Activated T-cell treated with anti-CD3 and anti-CD28 coated beads, Interleukin-2, amount 50 U/mL, for 24 hours (primary cell): Measurements from ENCODE around the gene PDLIM7.
A peak's percentile ranks its signal among the peaks of the same experiment; 100 is the strongest.

Experiments used
- DNase-seq: peaks from one replicate; pipeline ENCODE4 v3.0.0-alpha.2; 2020
- H3K27ac Mint-ChIP-seq: 2 replicates; pipeline ENCODE4 v1.8.0; 2020; ENCODE audit warnings: mild to moderate bottlenecking, mixed read lengths
- H3K27me3 Mint-ChIP-seq: 2 replicates; pipeline ENCODE4 v1.8.0; 2020; ENCODE audit warnings: mixed read lengths
- H3K36me3 Mint-ChIP-seq: 2 replicates; pipeline ENCODE4 v1.8.0; 2020; ENCODE audit warnings: low read depth, mixed read lengths
- H3K4me1 Mint-ChIP-seq: 2 replicates; pipeline ENCODE4 v1.8.0; 2020; ENCODE audit warnings: low read depth, mixed read lengths
- H3K4me3 Mint-ChIP-seq: 2 replicates; pipeline ENCODE4 v1.8.0; 2020; ENCODE audit warnings: mild to moderate bottlenecking, moderate library complexity, mixed read lengths
- H3K9me3 Mint-ChIP-seq: 2 replicates; pipeline ENCODE4 v1.8.0; 2020; ENCODE audit warnings: mixed read lengths

PDLIM7 gene

GRCh38 chr5:177514541-177514940 lies 17.1 kb upstream of the PDLIM7 start:
- H3K4me1 Mint-ChIP-seq, result peaks cover 40% of the 10 kb centered on the region
- H3K4me3 Mint-ChIP-seq, result peak overlapping the region; percentile 91
- peaks cover 84% of the 10 kb centered on the region for H3K36me3 Mint-ChIP-seq
- no peaks in the 10 kb centered on the region for H3K9me3 Mint-ChIP-seq
- no peaks in the 10 kb centered on the region for H3K27me3 Mint-ChIP-seq
- no peak overlapping the region for H3K27ac Mint-ChIP-seq
- no peak for DNase-seq

DNA sequence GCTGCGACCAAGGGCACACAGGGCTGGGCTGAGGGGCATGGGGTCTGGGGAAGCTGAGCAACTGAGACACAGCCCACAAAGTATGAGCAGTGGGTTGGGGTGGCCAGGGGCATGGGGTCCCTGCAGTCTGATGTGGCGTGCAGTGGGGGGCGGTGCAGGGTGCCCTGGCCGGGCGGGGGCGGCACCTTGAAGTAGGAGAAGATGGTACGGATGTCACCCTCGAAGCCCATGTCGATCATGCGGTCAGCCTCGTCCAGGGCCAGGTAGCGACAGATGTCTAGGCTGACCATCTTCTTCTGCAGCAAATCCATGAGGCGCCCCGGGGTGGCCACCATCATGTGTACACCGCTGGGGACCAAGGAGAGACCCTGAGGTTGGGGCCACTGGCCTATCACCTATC lies 16.1 kb upstream of the PDLIM7 start:
- Mint-ChIP-seq H3K36me3 (peaks cover 85% of the 10 kb centered on the region), H3K27me3 (no peaks in the 10 kb centered on the region), H3K9me3 (no peaks in the 10 kb centered on the region), H3K4me1 (peaks cover 34% of the 10 kb centered on the region), H3K4me3 (no peak overlapping the region), H3K27ac (no peak overlapping the region)
- DNase-seq, result no peak

- DNase-seq, result no peak
- peaks cover 85% of the 10 kb centered on the region for H3K36me3 Mint-ChIP-seq
- H3K27me3 Mint-ChIP-seq, result no peaks in the 10 kb centered on the region
- H3K9me3 Mint-ChIP-seq, result no peaks in the 10 kb centered on the region
- peaks cover 34% of the 10 kb centered on the region for H3K4me1 Mint-ChIP-seq
- no peak overlapping the region for H3K4me3 Mint-ChIP-seq
- no peak overlapping the region for H3K27ac Mint-ChIP-seq
Measured at GRCh38 chr5:177512736-177513380, 15.5 kb upstream of the PDLIM7 start.

DNA sequence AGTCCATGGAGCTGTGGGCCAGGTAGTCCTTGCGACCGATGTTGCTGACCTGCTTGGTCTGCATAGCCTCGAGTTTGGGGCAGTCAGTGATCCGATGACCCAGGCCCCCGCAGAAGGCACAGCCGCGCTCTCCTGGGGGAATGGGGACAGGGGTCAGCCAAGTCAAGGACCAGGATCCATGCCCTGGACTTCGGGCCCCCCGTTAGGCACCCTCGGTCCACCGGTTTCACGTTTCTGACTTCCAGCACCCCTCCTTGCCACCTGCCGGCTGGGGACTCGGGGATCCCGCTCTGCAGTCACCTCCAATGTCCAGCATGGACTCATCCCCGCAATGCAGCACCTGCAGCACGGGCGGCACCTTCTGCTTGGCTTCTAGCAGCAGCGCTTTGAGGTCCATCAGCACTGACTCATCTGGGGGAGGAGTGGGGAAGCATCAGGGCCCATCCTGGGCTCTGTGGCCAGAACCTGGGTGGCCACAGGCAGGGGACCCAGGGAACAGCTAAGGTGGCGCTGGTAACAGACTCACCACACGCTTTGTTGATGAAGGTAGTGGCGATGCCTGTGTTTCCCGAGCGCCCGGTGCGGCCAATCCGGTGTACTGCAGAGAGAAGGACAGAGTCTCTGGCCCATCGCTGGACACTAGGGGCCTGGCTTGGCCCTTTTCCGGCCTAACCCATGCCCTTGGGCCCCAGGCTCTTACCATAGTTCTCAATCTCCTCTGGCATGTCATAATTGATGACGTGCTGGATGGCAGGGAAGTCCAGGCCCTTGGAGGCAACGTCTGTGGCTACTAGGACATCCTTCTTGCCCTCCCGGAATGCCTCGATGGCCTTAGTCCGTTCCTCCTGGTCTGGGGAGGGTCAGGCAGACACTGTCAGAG lies 14.6 kb upstream of the PDLIM7 start:
- H3K4me3 Mint-ChIP-seq, result no peak overlapping the region
- peaks cover 34% of the 10 kb centered on the region for H3K4me1 Mint-ChIP-seq
- no peak overlapping the region for H3K27ac Mint-ChIP-seq

DNA sequence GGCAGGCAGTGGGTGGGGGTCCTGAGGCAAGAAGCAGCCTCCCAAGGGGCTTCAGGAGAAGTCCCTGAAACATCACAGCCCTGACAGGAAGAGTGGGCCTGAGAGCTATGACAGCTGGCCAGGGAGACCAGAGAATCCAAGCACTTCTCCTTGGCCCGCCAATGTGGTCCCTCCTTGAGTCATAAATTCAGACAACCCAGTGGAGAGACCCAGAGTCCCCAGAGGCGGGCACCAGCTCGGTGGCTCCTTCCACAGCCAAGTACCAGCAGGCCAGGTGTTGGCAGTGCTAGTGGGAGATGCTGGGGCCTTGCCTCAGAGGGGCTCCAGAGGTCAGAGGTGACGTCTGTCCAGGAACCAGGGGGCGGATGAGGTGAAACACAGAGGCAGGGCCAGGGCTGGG lies 13.8 kb upstream of the PDLIM7 start:
- Mint-ChIP-seq H3K27ac (no peak overlapping the region), H3K4me1 (peaks cover 31% of the 10 kb centered on the region), H3K36me3 (peaks cover 77% of the 10 kb centered on the region), H3K4me3 (no peak overlapping the region), H3K9me3 (no peaks in the 10 kb centered on the region), H3K27me3 (no peaks in the 10 kb centered on the region)
- no peak for DNase-seq

More for the DNA sequence above, 14.6 kb upstream of the PDLIM7 start:
- no peak for DNase-seq
- Mint-ChIP-seq H3K27me3 (no peaks in the 10 kb centered on the region), H3K36me3 (peaks cover 84% of the 10 kb centered on the region), H3K9me3 (no peaks in the 10 kb centered on the region)

DNA sequence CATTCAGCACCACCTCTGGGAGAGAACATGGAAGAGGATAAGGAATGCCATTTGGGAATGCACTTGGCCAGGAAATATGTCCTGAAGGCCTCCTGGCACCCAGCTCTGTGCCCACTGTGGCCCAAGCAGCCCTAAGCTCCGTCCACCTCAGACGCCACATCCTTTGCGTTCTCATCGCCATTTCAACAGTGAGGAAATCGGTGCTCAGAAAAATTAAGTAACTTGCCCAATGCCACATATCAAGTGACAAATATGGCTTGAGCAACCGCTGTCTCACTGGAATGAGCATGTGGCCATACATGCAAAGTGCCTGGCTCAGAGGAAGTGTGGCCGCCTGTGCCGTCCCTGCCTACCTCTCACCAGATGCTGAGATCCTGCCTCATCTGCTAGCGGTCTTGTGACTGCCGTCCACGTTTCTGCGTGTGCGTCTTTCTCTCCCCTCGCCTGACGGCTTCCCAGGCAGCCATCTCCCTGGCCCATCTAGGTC lies 13.2 kb upstream of the PDLIM7 start:
- H3K4me1 Mint-ChIP-seq, result peaks cover 25% of the 10 kb centered on the region
- no peak for DNase-seq
- H3K4me3 Mint-ChIP-seq, result no peak overlapping the region
- H3K9me3 Mint-ChIP-seq, result no peaks in the 10 kb centered on the region
- no peaks in the 10 kb centered on the region for H3K27me3 Mint-ChIP-seq
- peaks cover 71% of the 10 kb centered on the region for H3K36me3 Mint-ChIP-seq
- no peak overlapping the region for H3K27ac Mint-ChIP-seq

- H3K4me3 Mint-ChIP-seq, result no peak overlapping the region
- H3K4me1 Mint-ChIP-seq, result peaks cover 20% of the 10 kb centered on the region
- no peak overlapping the region for H3K27ac Mint-ChIP-seq
Measured at GRCh38 chr5:177509991-177510566, 12.7 kb upstream of the PDLIM7 start.

GRCh38 chr5:177509381-177509951 lies 12.1 kb upstream of the PDLIM7 start, which contains the start of gene DOK3:
DOK3 (minus strand) TSS chr5:177509826; CDS start chr5:177509540, 286 bp downstream.
- no peaks in the 10 kb centered on the region for H3K9me3 Mint-ChIP-seq
- no peak for DNase-seq
- H3K4me1 Mint-ChIP-seq, result peaks cover 13% of the 10 kb centered on the region
- peaks cover 60% of the 10 kb centered on the region for H3K36me3 Mint-ChIP-seq
- no peak within 1 kb of the TSS for H3K4me3 Mint-ChIP-seq
- H3K27me3 Mint-ChIP-seq, result no peaks in the 10 kb centered on the region
- H3K27ac Mint-ChIP-seq, result peak within 1 kb of the TSS; percentile 72

More at GRCh38 chr5:177509991-177510566, 12.7 kb upstream of the PDLIM7 start:
- peaks cover 66% of the 10 kb centered on the region for H3K36me3 Mint-ChIP-seq
- no peaks in the 10 kb centered on the region for H3K27me3 Mint-ChIP-seq
- no peaks in the 10 kb centered on the region for H3K9me3 Mint-ChIP-seq
- DNase-seq, result no peak

GRCh38 chr5:177508837-177509236 lies 11.4 kb upstream of the PDLIM7 start:
- peaks cover 53% of the 10 kb centered on the region for H3K36me3 Mint-ChIP-seq
- H3K27ac Mint-ChIP-seq, result peak overlapping the region; percentile 72
- H3K9me3 Mint-ChIP-seq, result no peaks in the 10 kb centered on the region
- DNase-seq, result no peak
- no peaks in the 10 kb centered on the region for H3K27me3 Mint-ChIP-seq
- H3K4me1 Mint-ChIP-seq, result peaks cover 10% of the 10 kb centered on the region
- no peak overlapping the region for H3K4me3 Mint-ChIP-seq

GRCh38 chr5:177508221-177508611 lies 10.8 kb upstream of the PDLIM7 start:
- no peaks in the 10 kb centered on the region for H3K9me3 Mint-ChIP-seq
- H3K27me3 Mint-ChIP-seq, result no peaks in the 10 kb centered on the region
- H3K4me3 Mint-ChIP-seq, result no peak overlapping the region
- H3K36me3 Mint-ChIP-seq, result peaks cover 47% of the 10 kb centered on the region
- H3K27ac Mint-ChIP-seq, result no peak overlapping the region
- H3K4me1 Mint-ChIP-seq, result peaks cover 10% of the 10 kb centered on the region
- no peak for DNase-seq

DNA sequence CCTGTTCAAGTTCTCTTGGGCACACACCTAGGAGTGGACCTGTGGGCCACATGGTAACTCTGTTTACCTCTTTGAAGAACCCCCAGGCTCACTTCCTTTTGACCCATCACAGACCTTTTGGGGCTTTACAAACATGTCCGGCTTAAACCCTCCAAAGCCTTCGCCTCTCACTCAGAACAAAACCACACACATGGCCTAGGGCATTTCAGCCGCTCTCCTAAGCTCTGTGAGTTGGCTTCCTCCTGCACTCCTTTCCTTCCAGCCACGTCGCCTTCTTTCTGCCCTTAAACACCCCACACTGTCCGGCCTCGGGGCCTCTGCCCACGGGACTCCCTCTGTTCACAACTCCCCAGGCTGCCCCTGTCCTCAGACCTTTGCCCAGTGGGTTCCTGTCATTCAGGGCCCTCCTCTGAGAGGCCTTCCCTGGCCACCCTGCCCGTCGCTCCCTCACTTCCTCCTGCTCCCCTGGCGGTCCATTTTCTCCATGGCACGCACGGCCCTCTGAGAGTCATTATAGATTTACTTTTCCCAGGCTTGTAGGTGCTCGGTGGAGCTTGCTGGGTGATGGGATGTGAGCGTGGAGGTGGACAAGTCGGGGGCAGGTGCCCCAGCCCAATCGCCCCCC lies 10.3 kb upstream of the PDLIM7 start:
- no peak for DNase-seq
- H3K4me3 Mint-ChIP-seq, result no peak overlapping the region
- no peaks in the 10 kb centered on the region for H3K9me3 Mint-ChIP-seq
- no peak overlapping the region for H3K27ac Mint-ChIP-seq
- H3K27me3 Mint-ChIP-seq, result no peaks in the 10 kb centered on the region
- peaks cover 10% of the 10 kb centered on the region for H3K4me1 Mint-ChIP-seq
- peaks cover 42% of the 10 kb centered on the region for H3K36me3 Mint-ChIP-seq

GRCh38 chr5:177507165-177507564 lies 9.8 kb upstream of the PDLIM7 start:
- Mint-ChIP-seq H3K27ac (no peak overlapping the region), H3K9me3 (no peaks in the 10 kb centered on the region), H3K27me3 (no peaks in the 10 kb centered on the region), H3K36me3 (peaks cover 37% of the 10 kb centered on the region), H3K4me1 (peaks cover 10% of the 10 kb centered on the region), H3K4me3 (no peak overlapping the region)
- DNase-seq, result no peak

GRCh38 chr5:177505075-177505474 lies 7.7 kb upstream of the PDLIM7 start:
- peaks cover 7% of the 10 kb centered on the region for H3K4me1 Mint-ChIP-seq
- DNase-seq, result no peak

More at GRCh38 chr5:177505075-177505474, 7.7 kb upstream of the PDLIM7 start:
- Mint-ChIP-seq H3K36me3 (peaks cover 16% of the 10 kb centered on the region), H3K9me3 (no peaks in the 10 kb centered on the region), H3K4me3 (no peak overlapping the region), H3K27me3 (no peaks in the 10 kb centered on the region), H3K27ac (no peak overlapping the region)
